Astrocyte (in vitro differentiated cells and primary cell): ENCODE results near the gene SKAP2. TPM values are rescaled to one million over a fixed set of nuclear protein-coding genes. Genes with fewer than 3 reads are reported as not detected.

Experiments used
- DNase-seq: peaks from one replicate; pipeline ENCODE4 v3.0.0-alpha.2; 2010; ENCODE audit warnings: low read depth
- FAIRE-seq: peaks from 2 replicates; lab custom pipeline; 2011; peaks lifted over from hg19 to GRCh38; lab: Jason Lieb, UNC
- H2AFZ ChIP-seq: 2 replicates; pipeline ENCODE4 v1.6.0; 2012; ENCODE audit warnings: low read depth, low read length, inconsistent platforms
- H3K27ac ChIP-seq: 2 replicates; pipeline ENCODE4 v1.5.1; 2011; ENCODE audit warnings: low read depth, low read length, inconsistent platforms
- H3K27me3 ChIP-seq: 2 replicates; pipeline ENCODE4 v1.6.0; 2011; ENCODE audit warnings: low read length, inconsistent platforms; ENCODE audit not compliant: insufficient read depth
- H3K36me3 ChIP-seq: 2 replicates; pipeline ENCODE4 v1.5.1; 2011; ENCODE audit warnings: low read length, inconsistent platforms; ENCODE audit not compliant: insufficient read depth
- H3K4me1 ChIP-seq: 2 replicates; pipeline ENCODE4 v1.5.1; 2011; ENCODE audit warnings: low read length, inconsistent platforms; ENCODE audit not compliant: insufficient read depth
- H3K4me2 ChIP-seq: 2 replicates; pipeline ENCODE4 v1.6.0; 2012; ENCODE audit warnings: low read length, inconsistent platforms
- H3K4me3 ChIP-seq: 2 replicates; pipeline ENCODE4 v1.5.1; 2011; ENCODE audit warnings: low read depth, mild to moderate bottlenecking, low read length, inconsistent platforms; ENCODE audit not compliant: insufficient read depth
- H3K79me2 ChIP-seq: 2 replicates; pipeline ENCODE4 v1.6.0; 2012; ENCODE audit warnings: mild to moderate bottlenecking, low read length, inconsistent platforms; ENCODE audit not compliant: insufficient read depth
- H3K9ac ChIP-seq: 2 replicates; pipeline ENCODE4 v1.6.0; 2012; ENCODE audit warnings: mild to moderate bottlenecking, low read length, inconsistent platforms
- H3K9me3 ChIP-seq: 2 replicates; pipeline ENCODE4 v1.5.1; 2012; ENCODE audit warnings: low read depth, mild to moderate bottlenecking, low read length, inconsistent platforms; ENCODE audit not compliant: insufficient read depth
- H4K20me1 ChIP-seq: 2 replicates; pipeline ENCODE4 v1.6.0; 2012; ENCODE audit warnings: low read length, inconsistent platforms; ENCODE audit not compliant: insufficient read depth
- H3K27ac Mint-ChIP-seq: one replicate; pipeline ENCODE4 v1.8.0; 2021; ENCODE audit warnings: mild to moderate bottlenecking, mixed read lengths; ENCODE audit not compliant: unreplicated experiment
- H3K27me3 Mint-ChIP-seq: one replicate; pipeline ENCODE4 v1.8.0; 2021; ENCODE audit warnings: low read depth, mixed read lengths; ENCODE audit not compliant: unreplicated experiment
- H3K36me3 Mint-ChIP-seq: one replicate; pipeline ENCODE4 v1.8.0; 2021; ENCODE audit warnings: low read depth, mixed read lengths; ENCODE audit not compliant: unreplicated experiment
- H3K4me1 Mint-ChIP-seq: one replicate; pipeline ENCODE4 v1.8.0; 2021; ENCODE audit warnings: low read depth, mixed read lengths; ENCODE audit not compliant: unreplicated experiment
- H3K4me3 Mint-ChIP-seq: one replicate; pipeline ENCODE4 v1.8.0; 2021; ENCODE audit warnings: mild to moderate bottlenecking, moderate library complexity, mixed read lengths; ENCODE audit not compliant: unreplicated experiment
- H3K9me3 Mint-ChIP-seq: one replicate; pipeline ENCODE4 v1.8.0; 2021; ENCODE audit warnings: mild to moderate bottlenecking, mixed read lengths; ENCODE audit not compliant: unreplicated experiment
- EZH2 ChIP-seq: IDR thresholded peaks from 2 replicates; pipeline ENCODE4 v1.6.1; 2012; ENCODE audit warnings: mild to moderate bottlenecking, low read length, inconsistent platforms; ENCODE audit not compliant: insufficient read depth
- total RNA-seq: library from RNA; stranded (reverse); gene quantifications from 2 replicates; pipeline ENCODE4 v1.2.1, GENCODE V29; 2021
- TF ChIP-seq, protein P1 (sequence below): IDR thresholded peaks from 2 replicates; pipeline ENCODE4 v1.5.1; 2011; ENCODE audit warnings: low read depth, mild to moderate bottlenecking, inconsistent platforms, low read length, moderate library complexity; ENCODE audit not compliant: insufficient read depth

The SKAP2 gene
- total RNA-seq, 1 donor from 2014 or later, result 10.1 TPM

DNA sequence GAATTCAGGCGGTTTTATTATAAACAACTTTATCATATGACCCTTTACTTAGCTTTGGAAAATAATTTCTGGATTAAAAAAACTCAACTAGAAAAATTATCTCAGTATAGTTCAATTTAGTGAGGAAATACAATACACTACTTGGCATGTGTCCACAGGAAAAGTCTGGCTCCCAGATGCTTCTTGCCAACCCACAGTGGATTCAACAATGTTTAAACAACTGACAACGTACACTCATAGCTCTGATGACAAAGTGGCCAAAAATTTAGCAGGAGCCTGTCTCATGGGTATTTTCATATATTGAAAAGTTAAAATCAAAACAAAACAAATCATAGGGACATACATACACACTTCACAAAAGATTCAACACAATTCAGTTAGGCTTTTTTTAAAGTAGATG lies 158.8 kb downstream of the SKAP2 start:
- no peaks in the 10 kb centered on the region for H3K9me3 Mint-ChIP-seq
- Histone ChIP-seq H3K36me3 (no peaks in the 10 kb centered on the region), H3K9ac (no peak overlapping the region), H2AFZ (no peak overlapping the region), H3K27me3 (no peaks in the 10 kb centered on the region), H4K20me1 (no peaks in the 10 kb centered on the region), H3K79me2 (no peaks in the 10 kb centered on the region), H3K4me1 (peaks cover 3% of the 10 kb centered on the region), H3K4me3 (no peak overlapping the region), H3K4me2 (peak overlapping the region; percentile 16), H3K27ac (no peak overlapping the region), H3K9me3 (no peaks in the 10 kb centered on the region)
- no peak for TF ChIP-seq EZH2
- TF ChIP-seq, protein P1, sequence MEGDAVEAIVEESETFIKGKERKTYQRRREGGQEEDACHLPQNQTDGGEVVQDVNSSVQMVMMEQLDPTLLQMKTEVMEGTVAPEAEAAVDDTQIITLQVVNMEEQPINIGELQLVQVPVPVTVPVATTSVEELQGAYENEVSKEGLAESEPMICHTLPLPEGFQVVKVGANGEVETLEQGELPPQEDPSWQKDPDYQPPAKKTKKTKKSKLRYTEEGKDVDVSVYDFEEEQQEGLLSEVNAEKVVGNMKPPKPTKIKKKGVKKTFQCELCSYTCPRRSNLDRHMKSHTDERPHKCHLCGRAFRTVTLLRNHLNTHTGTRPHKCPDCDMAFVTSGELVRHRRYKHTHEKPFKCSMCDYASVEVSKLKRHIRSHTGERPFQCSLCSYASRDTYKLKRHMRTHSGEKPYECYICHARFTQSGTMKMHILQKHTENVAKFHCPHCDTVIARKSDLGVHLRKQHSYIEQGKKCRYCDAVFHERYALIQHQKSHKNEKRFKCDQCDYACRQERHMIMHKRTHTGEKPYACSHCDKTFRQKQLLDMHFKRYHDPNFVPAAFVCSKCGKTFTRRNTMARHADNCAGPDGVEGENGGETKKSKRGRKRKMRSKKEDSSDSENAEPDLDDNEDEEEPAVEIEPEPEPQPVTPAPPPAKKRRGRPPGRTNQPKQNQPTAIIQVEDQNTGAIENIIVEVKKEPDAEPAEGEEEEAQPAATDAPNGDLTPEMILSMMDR, result no peak
- DNase-seq (peak; percentile 90), FAIRE-seq (no peak)
- H3K27me3 Mint-ChIP-seq, result no peaks in the 10 kb centered on the region
- H3K4me3 Mint-ChIP-seq, result no peak overlapping the region
- H3K36me3 Mint-ChIP-seq, result no peaks in the 10 kb centered on the region
- peaks cover 8% of the 10 kb centered on the region for H3K4me1 Mint-ChIP-seq
- no peak overlapping the region for H3K27ac Mint-ChIP-seq

DNA sequence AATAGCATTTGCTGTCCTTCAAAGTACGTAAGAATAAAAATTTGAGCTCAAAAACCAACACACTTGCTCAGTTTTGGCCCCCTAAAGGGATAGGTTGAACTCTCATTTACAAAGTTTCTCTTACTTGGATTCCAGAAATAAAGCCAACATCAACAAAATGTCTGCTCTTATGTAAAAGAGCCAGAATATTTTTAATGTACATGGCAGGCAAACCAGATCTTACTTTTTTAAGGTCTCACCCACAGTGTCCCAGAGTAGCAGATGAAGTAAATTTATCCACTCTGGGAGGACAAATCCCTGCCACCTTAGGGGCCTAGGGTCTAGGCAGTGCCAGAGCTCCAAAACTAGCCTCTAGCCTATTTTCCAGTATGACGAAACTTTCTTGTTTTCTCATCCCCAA lies 159.6 kb downstream of the SKAP2 start:
- H3K27me3 ChIP-seq, result no peaks in the 10 kb centered on the region
- no peak overlapping the region for H2AFZ ChIP-seq
- no peaks in the 10 kb centered on the region for H3K79me2 ChIP-seq
- FAIRE-seq (no peak), DNase-seq (peak; percentile 51)
- no peaks in the 10 kb centered on the region for H4K20me1 ChIP-seq
- no peaks in the 10 kb centered on the region for H3K27me3 Mint-ChIP-seq
- no peak for TF ChIP-seq EZH2
- TF ChIP-seq, protein P1, result no peak
- no peak overlapping the region for H3K27ac Mint-ChIP-seq
- H3K36me3 Mint-ChIP-seq, result no peaks in the 10 kb centered on the region
- peak overlapping the region; percentile 3 for H3K4me2 ChIP-seq
- H3K4me3 Mint-ChIP-seq, result no peak overlapping the region
- H3K4me1 ChIP-seq, result peaks cover 3% of the 10 kb centered on the region
- no peak overlapping the region for H3K9ac ChIP-seq
- H3K4me3 ChIP-seq, result no peak overlapping the region
- no peak overlapping the region for H3K27ac ChIP-seq
- peaks cover 8% of the 10 kb centered on the region for H3K4me1 Mint-ChIP-seq
- no peaks in the 10 kb centered on the region for H3K9me3 Mint-ChIP-seq
- H3K36me3 ChIP-seq, result no peaks in the 10 kb centered on the region
- no peaks in the 10 kb centered on the region for H3K9me3 ChIP-seq

DNA sequence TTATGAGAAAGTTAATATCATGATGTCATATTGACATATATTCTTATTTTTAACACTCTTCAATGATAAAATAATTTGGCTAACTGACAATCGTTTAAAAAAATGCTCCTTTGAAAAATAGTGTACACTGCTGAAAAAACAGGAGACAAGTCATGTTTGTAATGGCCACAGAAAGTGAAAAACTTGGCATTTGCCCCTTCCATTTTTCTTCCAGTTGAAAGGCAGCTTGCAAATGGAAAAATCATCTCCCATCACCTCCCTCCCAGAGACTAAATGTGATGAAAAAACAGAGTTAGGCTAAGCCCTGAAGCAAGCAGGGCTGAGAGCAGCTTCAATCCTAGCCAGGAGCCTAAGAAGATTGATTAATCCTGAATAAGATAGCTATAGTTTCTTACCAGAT lies 160.4 kb downstream of the SKAP2 start:
- no peak for TF ChIP-seq EZH2
- TF ChIP-seq, protein P1, result no peak
- H3K27ac ChIP-seq, result no peak overlapping the region
- H2AFZ ChIP-seq, result no peak overlapping the region
- H3K4me2 ChIP-seq, result no peak overlapping the region
- no peaks in the 10 kb centered on the region for H3K36me3 ChIP-seq
- Mint-ChIP-seq H3K4me1 (peaks cover 8% of the 10 kb centered on the region), H3K27ac (no peak overlapping the region), H3K36me3 (no peaks in the 10 kb centered on the region), H3K9me3 (no peaks in the 10 kb centered on the region), H3K27me3 (no peaks in the 10 kb centered on the region), H3K4me3 (no peak overlapping the region)
- H3K4me3 ChIP-seq, result no peak overlapping the region
- DNase-seq (no peak), FAIRE-seq (no peak)
- H3K9me3 ChIP-seq, result no peaks in the 10 kb centered on the region
- H3K27me3 ChIP-seq, result no peaks in the 10 kb centered on the region
- H4K20me1 ChIP-seq, result no peaks in the 10 kb centered on the region
- peaks cover 3% of the 10 kb centered on the region for H3K4me1 ChIP-seq
- H3K9ac ChIP-seq, result no peak overlapping the region
- H3K79me2 ChIP-seq, result no peaks in the 10 kb centered on the region
